Measurements from ENCODE around the gene SENP5. TPM values are rescaled to one million over a fixed set of nuclear protein-coding genes. Genes with fewer than 3 reads are reported as not detected.
"Not testable (repeated sequence)": the region's sequence is repeated elsewhere in the genome, so short reads cannot be mapped to it uniquely, and the experiment has no call there.

The SENP5 gene
- total and polyA plus RNA-seq, 4 donors = 3.9 to 26.9 (median 14.3) TPM

- Histone ChIP-seq H3K4me1 (ENCODE audit: control insufficient read depth in 4 of 4, insufficient read depth in 4 of 4, low read length in 3 of 4) (peaks cover 2 to 23% (median 22%) of the 10 kb centered on the region in 4 donors), H3K4me3 (ENCODE audit: low read depth in 1 of 3, low read length in 3 of 3) (peak overlapping the region in 1 of 3 donors; percentile 94)
- H3K9ac ChIP-seq (ENCODE audit: low read depth in 1 of 2, low read length in 2 of 2); H3K27ac ChIP-seq (ENCODE audit: low read depth in 1 of 2, low read length in 2 of 2); H3K9me3 ChIP-seq (ENCODE audit: control insufficient read depth in 4 of 4, low read length in 3 of 4); H3K36me3 ChIP-seq (ENCODE audit: control insufficient read depth in 4 of 4, insufficient read depth in 3 of 4, low read depth in 1 of 4, low read length in 3 of 4); DNase-seq (ENCODE audit: low spot score); H3K27me3 ChIP-seq (ENCODE audit: control insufficient read depth in 4 of 4, insufficient read depth in 4 of 4, low read length in 3 of 4): not testable (repeated sequence)
- WGBS = 84% methylated on average over 14 of the region's 14 CpGs
Observed at GRCh38 chr3:196944037-196944790, 76.5 kb downstream of the SENP5 start.

- Histone ChIP-seq H3K9ac (ENCODE audit: low read depth in 1 of 2, low read length in 2 of 2) (no peak overlapping the region), H3K27me3 (ENCODE audit: control insufficient read depth in 4 of 4, insufficient read depth in 4 of 4, low read length in 3 of 4) (no peaks in the 10 kb centered on the region), H3K4me1 (ENCODE audit: control insufficient read depth in 4 of 4, insufficient read depth in 4 of 4, low read length in 3 of 4) (peaks cover 2 to 13% (median 10%) of the 10 kb centered on the region in 4 donors), H3K36me3 (ENCODE audit: control insufficient read depth in 4 of 4, insufficient read depth in 3 of 4, low read depth in 1 of 4, low read length in 3 of 4) (peaks cover 0 to 2% (median 0%) of the 10 kb centered on the region in 4 donors), H3K4me3 (ENCODE audit: low read depth in 1 of 3, low read length in 3 of 3) (no peak overlapping the region), H3K9me3 (ENCODE audit: control insufficient read depth in 4 of 4, low read length in 3 of 4) (no peaks in the 10 kb centered on the region), H3K27ac (ENCODE audit: low read depth in 1 of 2, low read length in 2 of 2) (no peak overlapping the region)
- 89% methylated on average over 10 of the region's 10 CpGs for WGBS
- DNase-seq (ENCODE audit: low spot score) = no peak
- TF ChIP-seq ATF3 (IDR thresholded peaks at IDR 0.05) (no peak), GABPA (IDR thresholded peaks at IDR 0.05 in 1 of 2, conservative IDR thresholded peaks at IDR 0.05 in 1 of 2) (no peak), TAF1 (conservative IDR thresholded peaks at IDR 0.05) (no peak), YY1 (IDR thresholded peaks at IDR 0.05) (no peak), HNF4A (conservative IDR thresholded peaks at IDR 0.05) (no peak), RXRA (IDR thresholded peaks at IDR 0.05) (no peak), NR2F2 (IDR thresholded peaks at IDR 0.05) (no peak), SP1 (IDR thresholded peaks at IDR 0.05) (no peak), EGR1 (IDR thresholded peaks at IDR 0.05; ENCODE audit: low read depth in 2 of 2) (no peak)
Observed at GRCh38 chr3:196947136-196947859, 79.6 kb downstream of the SENP5 start.

- Histone ChIP-seq H3K27ac (ENCODE audit: low read depth in 1 of 2, low read length in 2 of 2) (no peak overlapping the region), H3K36me3 (ENCODE audit: control insufficient read depth in 4 of 4, insufficient read depth in 3 of 4, low read depth in 1 of 4, low read length in 3 of 4) (peaks cover 0 to 2% (median 0%) of the 10 kb centered on the region in 4 donors), H3K27me3 (ENCODE audit: control insufficient read depth in 4 of 4, insufficient read depth in 4 of 4, low read length in 3 of 4) (no peaks in the 10 kb centered on the region), H3K9ac (ENCODE audit: low read depth in 1 of 2, low read length in 2 of 2) (no peak overlapping the region), H3K9me3 (ENCODE audit: control insufficient read depth in 4 of 4, low read length in 3 of 4) (no peaks in the 10 kb centered on the region), H3K4me3 (ENCODE audit: low read depth in 1 of 3, low read length in 3 of 3) (no peak overlapping the region), H3K4me1 (ENCODE audit: control insufficient read depth in 4 of 4, insufficient read depth in 4 of 4, low read length in 3 of 4) (peaks cover 2 to 13% (median 10%) of the 10 kb centered on the region in 4 donors)
- 88% methylated on average over 28 of the region's 28 CpGs for WGBS
- no peak for TF ChIP-seq REST (IDR thresholded peaks at IDR 0.05)
- no peak for TF ChIP-seq RXRA (IDR thresholded peaks at IDR 0.05)
- TF ChIP-seq CTCF (IDR thresholded peaks at IDR 0.05; ENCODE audit: low read depth, low read length, missing input control) = no peak
- TF ChIP-seq YY1 (IDR thresholded peaks at IDR 0.05) = no peak
- TF ChIP-seq FOXA2 (IDR thresholded peaks at IDR 0.05) = no peak
- TF ChIP-seq FOXA1 (IDR thresholded peaks at IDR 0.05) = no peak
- TF ChIP-seq JUND (IDR thresholded peaks at IDR 0.05) = no peak
- no peak for TF ChIP-seq ZBTB33 (IDR thresholded peaks at IDR 0.05)
- no peak for TF ChIP-seq EGR1 (IDR thresholded peaks at IDR 0.05; ENCODE audit: low read depth in 2 of 2)
- no peak for TF ChIP-seq TAF1 (conservative IDR thresholded peaks at IDR 0.05)
- TF ChIP-seq HNF4A (conservative IDR thresholded peaks at IDR 0.05) = no peak
- TF ChIP-seq ATF3 (IDR thresholded peaks at IDR 0.05) = no peak
- DNase-seq (ENCODE audit: low spot score) = no peak
Observed at GRCh38 chr3:196947860-196948441, 80.2 kb downstream of the SENP5 start.
